IPS DF 4.7 (cell line): Measurements from ENCODE around the gene RYR3.
"Not testable (repeated sequence)": the region's sequence is repeated elsewhere in the genome, so short reads cannot be mapped to it uniquely, and the experiment has no call there.

Source experiments
- DNase-seq: peaks from one replicate; pipeline ENCODE4 v3.0.0-alpha.2; 2013; ENCODE audit warnings: low spot score; ENCODE audit errors: extremely low read depth

RYR3 gene

GRCh38 chr15:33754242-33754641 lies 443.5 kb downstream of the RYR3 start:
- DNase-seq, result no peak

GRCh38 chr15:33756961-33757360 lies 446.2 kb downstream of the RYR3 start:
- DNase-seq, result no peak

GRCh38 chr15:33757516-33758232 lies 446.9 kb downstream of the RYR3 start:
- no peak for DNase-seq

- no peak for DNase-seq
Observed at GRCh38 chr15:33766389-33766788, 455.6 kb downstream of the RYR3 start.

- no peak for DNase-seq
Observed at GRCh38 chr15:33768670-33769190, 458.0 kb downstream of the RYR3 start.

- DNase-seq, result no peak
Observed at GRCh38 chr15:33773969-33774368, 463.2 kb downstream of the RYR3 start.

GRCh38 chr15:33778852-33779251 lies 468.1 kb downstream of the RYR3 start:
- DNase-seq, result no peak

- no peak for DNase-seq
Observed at GRCh38 chr15:33780011-33780768, 469.4 kb downstream of the RYR3 start.

- no peak for DNase-seq
Observed at GRCh38 chr15:33782966-33783365, 472.2 kb downstream of the RYR3 start.

- DNase-seq, result no peak
Observed at GRCh38 chr15:33785366-33785765, 474.6 kb downstream of the RYR3 start.

- no peak for DNase-seq
Observed at GRCh38 chr15:33788906-33789540, 478.3 kb downstream of the RYR3 start.

GRCh38 chr15:33794453-33794852 lies 483.7 kb downstream of the RYR3 start:
- DNase-seq, result no peak

- DNase-seq, result no peak
Observed at GRCh38 chr15:33795070-33795469, 484.3 kb downstream of the RYR3 start.

- DNase-seq, result no peak
Observed at GRCh38 chr15:33797651-33798050, 486.9 kb downstream of the RYR3 start.

- no peak for DNase-seq
Observed at GRCh38 chr15:33801954-33802353, 491.2 kb downstream of the RYR3 start.

GRCh38 chr15:33807665-33808064 lies 496.9 kb downstream of the RYR3 start:
- no peak for DNase-seq

GRCh38 chr15:33808720-33809457 lies 498.1 kb downstream of the RYR3 start:
- no peak for DNase-seq

- no peak for DNase-seq
Observed at GRCh38 chr15:33810073-33810595, 499.4 kb downstream of the RYR3 start.

GRCh38 chr15:33810806-33811205 lies 500.0 kb downstream of the RYR3 start:
- DNase-seq, result no peak

- DNase-seq, result no peak
Observed at GRCh38 chr15:33813891-33814290, 503.1 kb downstream of the RYR3 start.

- not testable (repeated sequence) for DNase-seq
Observed at GRCh38 chr15:33819499-33819898, 508.7 kb downstream of the RYR3 start.
